Cardiac septum (tissue), 1 donor: ENCODE measurements around the gene WDR18. TPM values are rescaled to one million over a fixed set of nuclear protein-coding genes. Genes with fewer than 3 reads are reported as not detected.
A peak's percentile ranks its signal among the peaks of the same experiment; 100 is the strongest.

Source experiments
- DNase-seq: peaks from one replicate; pipeline ENCODE4 v3.0.0-alpha.2; 2020; ENCODE audit warnings: low spot score
- intact Hi-C: fragments of 100-400 bp; cut with DNase I; formaldehyde crosslinking; loops from one replicate; pipeline ENCODE4 v1.14.0; 2022
- long read RNA-seq: library from polyadenylated mRNA; unstranded; transcript quantifications from one replicate; pipeline ENCODE4 v2.0.0, GENCODE V29; 2021
- total RNA-seq: library from RNA; stranded (reverse); fragmentation: NEBNext Ultra II Directional; extraction: Animal tissue kit (Norgen Biotek cat#: 25700); gene quantifications from one replicate; pipeline ENCODE4 v1.2.1, GENCODE V29; 2021
- donor health status: DM: no; HTN: no; CAD: no.

The WDR18 gene
- total RNA-seq: 17.6 TPM
- long read RNA-seq, transcript WDR18-202 (10 exons, 1,608 nt): major isoform, 32 of 54 reads
- long read RNA-seq, partial matches to known transcripts: 16 of 54 reads
- long read RNA-seq, other reads (novel, unspliced or antisense): 3 of 54 reads

- intact Hi-C loops: loop anchor here (5.0 kb wide), 2 partner anchors 127 to 212 kb away; partner anchors contain the start of gene CFD
- peak; percentile 97 for DNase-seq
Observed at GRCh38 chr19:984165-984967, at the start of gene WDR18. WDR18 (plus strand) TSS chr19:984345; CDS start chr19:984354, 9 bp downstream.

GRCh38 chr19:934865-935479, 49.2 kb upstream of the WDR18 start:
- intact Hi-C loops: no loop called here
- peak; percentile 92 for DNase-seq

- intact Hi-C loops: no loop called here
- DNase-seq: no peak
Observed at GRCh38 chr19:936175-936546, 48.0 kb upstream of the WDR18 start.

GRCh38 chr19:937259-937694, 46.9 kb upstream of the WDR18 start:
- intact Hi-C loops: no loop called here
- DNase-seq: no peak

- DNase-seq: no peak
- intact Hi-C loops: no loop called here
Observed at GRCh38 chr19:938233-938923, 45.8 kb upstream of the WDR18 start.

- DNase-seq: no peak
- intact Hi-C loops: no loop called here
Observed at GRCh38 chr19:939439-939838, 44.7 kb upstream of the WDR18 start.

- intact Hi-C loops: no loop called here
- DNase-seq: no peak
Observed at GRCh38 chr19:939922-940321, 44.2 kb upstream of the WDR18 start.

- intact Hi-C loops: no loop called here
- DNase-seq: peak; percentile 82
Observed at GRCh38 chr19:940591-941291, 43.4 kb upstream of the WDR18 start.

GRCh38 chr19:941292-942132, 42.6 kb upstream of the WDR18 start:
- no peak for DNase-seq
- intact Hi-C loops: no loop called here

- intact Hi-C loops: no loop called here
Observed at GRCh38 chr19:942133-942645, 42.0 kb upstream of the WDR18 start.

GRCh38 chr19:943551-944170, 40.5 kb upstream of the WDR18 start:
- intact Hi-C loops: no loop called here

More at GRCh38 chr19:942133-942645, 42.0 kb upstream of the WDR18 start:
- DNase-seq: no peak

GRCh38 chr19:944171-944567, 40.0 kb upstream of the WDR18 start:
- no peak for DNase-seq
- intact Hi-C loops: no loop called here

More at GRCh38 chr19:943551-944170, 40.5 kb upstream of the WDR18 start:
- DNase-seq: no peak

GRCh38 chr19:944663-945241, 39.4 kb upstream of the WDR18 start:
- DNase-seq: no peak
- intact Hi-C loops: no loop called here

GRCh38 chr19:945401-946252, 38.5 kb upstream of the WDR18 start:
- intact Hi-C loops: no loop called here
- no peak for DNase-seq

- intact Hi-C loops: no loop called here
- no peak for DNase-seq
Observed at GRCh38 chr19:947090-947706, 36.9 kb upstream of the WDR18 start.

GRCh38 chr19:947707-948539, 36.2 kb upstream of the WDR18 start:
- no peak for DNase-seq
- intact Hi-C loops: no loop called here
